ENCODE data around the gene TUBB1. TPM values are rescaled to one million over a fixed set of nuclear protein-coding genes. Genes with fewer than 3 reads are reported as not detected.

The TUBB1 gene
- total RNA-seq (2021), result 0.18 and 0.35 TPM in 2 replicates
- Bru-seq, nascent RNA, result percentile 19 among the genes with signal in this experiment
- BruChase-seq, experiment 1, labeled RNA remaining after a 2-hour chase, result percentile 22 among the genes with signal in this experiment
- percentile 32 among the genes with signal in this experiment for BruChase-seq, experiment 2, labeled RNA remaining after a 6-hour chase
- long read RNA-seq, partial matches to known transcripts, result 0 of 1 reads
- long read RNA-seq, other reads (novel, unspliced or antisense), result 1 of 1 reads

DNA sequence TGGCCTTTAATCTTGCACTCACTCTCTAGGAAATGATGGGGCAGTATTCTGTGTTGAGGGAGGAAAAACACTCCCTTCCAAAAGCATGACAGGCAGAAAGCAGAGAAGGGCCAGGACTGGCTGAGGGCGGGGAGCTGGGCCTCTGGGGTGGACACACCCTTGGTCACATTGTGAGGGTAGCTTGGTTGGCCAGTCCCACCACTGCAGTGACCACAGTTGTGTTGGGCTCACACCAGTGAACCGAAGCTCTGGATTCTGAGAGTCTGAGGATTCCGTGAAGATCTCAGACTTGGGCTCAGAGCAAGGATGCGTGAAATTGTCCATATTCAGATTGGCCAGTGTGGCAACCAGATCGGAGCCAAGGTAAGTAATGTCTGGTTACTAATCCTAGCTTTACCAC lies at the start of gene TUBB1:
TUBB1 (plus strand) TSS at position 213 of the 400 bp plus-strand sequence; CDS start at position 307, 94 bp downstream.
- Histone ChIP-seq H3K36me3 (ENCODE audit: low read depth) (no peaks in the 10 kb centered on the region), H3K9me3 (ENCODE audit: insufficient read depth, low read depth) (no peaks in the 10 kb centered on the region), H3F3A (ENCODE audit: insufficient read depth, low read depth) (peaks cover 29% of the 10 kb centered on the region), H3K4me1 (replicated peaks; ENCODE audit: insufficient read depth) (peaks cover 36% of the 10 kb centered on the region), H4K20me1 (ENCODE audit: insufficient read depth) (no peaks in the 10 kb centered on the region), H3K4me2 (no peak within 1 kb of the TSS), H3K79me2 (ENCODE audit: low read depth) (0 out of 2 replicates have a peak, but pooled peaks cover 2% of the 10 kb centered on the region), H3K4me3 (no peak within 1 kb of the TSS), H3K27ac (no peak within 1 kb of the TSS), H2AFZ (no peak within 1 kb of the TSS), H3K27me3 (ENCODE audit: insufficient read depth, low read depth) (no peaks in the 10 kb centered on the region), H3K9me2 (ENCODE audit: insufficient read depth) (no peaks in the 10 kb centered on the region)
- no peak for DNase-seq
- ChIA-PET CTCF (no interaction called here), POLR2A (ENCODE audit: unreplicated experiment) (interaction anchor here (0.7 kb wide), 1 partner anchor 659 kb away, joined by 4 read pairs; no protein-coding TSS in a partner anchor)
- intact Hi-C loops (cut with micrococcal nuclease; ENCODE audit: unreplicated experiment), result no loop called here
- TF ChIP-seq EZH2 (IDR thresholded peaks at IDR 0.05; ENCODE audit: low read depth), result no peak
- TF ChIP-seq, protein P1, sequence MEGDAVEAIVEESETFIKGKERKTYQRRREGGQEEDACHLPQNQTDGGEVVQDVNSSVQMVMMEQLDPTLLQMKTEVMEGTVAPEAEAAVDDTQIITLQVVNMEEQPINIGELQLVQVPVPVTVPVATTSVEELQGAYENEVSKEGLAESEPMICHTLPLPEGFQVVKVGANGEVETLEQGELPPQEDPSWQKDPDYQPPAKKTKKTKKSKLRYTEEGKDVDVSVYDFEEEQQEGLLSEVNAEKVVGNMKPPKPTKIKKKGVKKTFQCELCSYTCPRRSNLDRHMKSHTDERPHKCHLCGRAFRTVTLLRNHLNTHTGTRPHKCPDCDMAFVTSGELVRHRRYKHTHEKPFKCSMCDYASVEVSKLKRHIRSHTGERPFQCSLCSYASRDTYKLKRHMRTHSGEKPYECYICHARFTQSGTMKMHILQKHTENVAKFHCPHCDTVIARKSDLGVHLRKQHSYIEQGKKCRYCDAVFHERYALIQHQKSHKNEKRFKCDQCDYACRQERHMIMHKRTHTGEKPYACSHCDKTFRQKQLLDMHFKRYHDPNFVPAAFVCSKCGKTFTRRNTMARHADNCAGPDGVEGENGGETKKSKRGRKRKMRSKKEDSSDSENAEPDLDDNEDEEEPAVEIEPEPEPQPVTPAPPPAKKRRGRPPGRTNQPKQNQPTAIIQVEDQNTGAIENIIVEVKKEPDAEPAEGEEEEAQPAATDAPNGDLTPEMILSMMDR (conservative IDR thresholded peaks at IDR 0.05), result no peak
- BruUV-seq (replicated peaks), result no TSS peak

DNA sequence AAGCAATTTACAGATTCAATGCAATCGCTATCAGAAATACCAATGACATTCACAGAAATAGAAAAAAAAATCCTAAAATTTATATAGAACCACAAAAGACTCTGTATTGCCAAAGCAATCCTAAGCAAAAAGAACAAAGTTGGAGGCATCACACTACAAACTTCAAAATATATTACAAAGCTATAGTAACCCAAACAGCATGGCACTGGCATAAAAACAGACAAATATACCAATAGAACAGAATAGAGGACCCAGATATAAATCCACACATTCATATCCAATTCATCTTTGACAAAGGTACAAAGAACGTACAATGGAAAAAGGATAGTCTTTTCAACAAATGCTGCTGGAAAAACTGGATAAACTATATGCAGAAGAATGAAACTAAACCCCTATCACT lies 49.8 kb upstream of the TUBB1 start:
- Histone ChIP-seq H3K27me3 (ENCODE audit: insufficient read depth, low read depth) (no peaks in the 10 kb centered on the region), H3K9me2 (ENCODE audit: insufficient read depth) (no peaks in the 10 kb centered on the region), H4K20me1 (ENCODE audit: insufficient read depth) (no peaks in the 10 kb centered on the region), H3F3A (ENCODE audit: insufficient read depth, low read depth) (no peaks in the 10 kb centered on the region), H3K36me3 (ENCODE audit: low read depth) (no peaks in the 10 kb centered on the region), H3K9me3 (ENCODE audit: insufficient read depth, low read depth) (no peaks in the 10 kb centered on the region), H3K79me2 (ENCODE audit: low read depth) (no peaks in the 10 kb centered on the region), H3K27ac (no peak overlapping the region), H3K4me1 (replicated peaks; ENCODE audit: insufficient read depth) (no peaks in the 10 kb centered on the region), H3K4me2 (no peak overlapping the region), H3K4me3 (no peak overlapping the region), H2AFZ (no peak overlapping the region)
- ChIA-PET CTCF (no interaction called here), POLR2A (ENCODE audit: unreplicated experiment) (no interaction called here)
- no peak for TF ChIP-seq EZH2 (IDR thresholded peaks at IDR 0.05; ENCODE audit: low read depth)
- TF ChIP-seq, protein P1 (conservative IDR thresholded peaks at IDR 0.05), result no peak
- no peak for DNase-seq
- intact Hi-C loops (cut with micrococcal nuclease; ENCODE audit: unreplicated experiment), result no loop called here
- no TSS peak for BruUV-seq (replicated peaks)

DNA sequence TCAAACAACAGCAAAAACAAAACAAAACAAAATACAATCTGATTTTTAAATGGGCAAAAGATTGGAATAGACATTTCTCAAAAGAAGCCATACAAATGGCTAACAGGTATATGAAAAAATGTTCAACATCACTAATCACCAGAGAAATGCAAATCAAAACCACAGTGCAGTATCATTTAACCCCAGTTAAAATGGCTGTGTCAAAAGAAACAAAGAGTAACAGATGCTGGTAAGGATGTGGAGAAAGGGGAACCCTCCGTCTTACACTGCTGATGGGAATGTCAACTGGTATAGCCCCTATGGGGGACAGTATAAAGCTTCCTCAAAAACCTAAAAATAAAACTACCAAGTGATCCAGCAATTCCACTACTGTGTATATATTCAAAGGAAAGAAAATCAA lies 49.1 kb upstream of the TUBB1 start:
- TF ChIP-seq, protein P1 (conservative IDR thresholded peaks at IDR 0.05), result no peak
- no peak for TF ChIP-seq EZH2 (IDR thresholded peaks at IDR 0.05; ENCODE audit: low read depth)
- CTCF ChIA-PET, result no interaction called here
- no peaks in the 10 kb centered on the region for H3F3A ChIP-seq (ENCODE audit: insufficient read depth, low read depth)
- H3K27me3 ChIP-seq (ENCODE audit: insufficient read depth, low read depth), result no peaks in the 10 kb centered on the region
- H3K79me2 ChIP-seq (ENCODE audit: low read depth), result no peaks in the 10 kb centered on the region
- H3K36me3 ChIP-seq (ENCODE audit: low read depth), result no peaks in the 10 kb centered on the region
- H3K9me3 ChIP-seq (ENCODE audit: insufficient read depth, low read depth), result no peaks in the 10 kb centered on the region
- no peak overlapping the region for H3K4me2 ChIP-seq
- H2AFZ ChIP-seq, result no peak overlapping the region
- H3K27ac ChIP-seq, result no peak overlapping the region
- no peaks in the 10 kb centered on the region for H4K20me1 ChIP-seq (ENCODE audit: insufficient read depth)
- H3K4me1 ChIP-seq (replicated peaks; ENCODE audit: insufficient read depth), result no peaks in the 10 kb centered on the region
- no peak overlapping the region for H3K4me3 ChIP-seq
- H3K9me2 ChIP-seq (ENCODE audit: insufficient read depth), result no peaks in the 10 kb centered on the region
- POLR2A ChIA-PET (ENCODE audit: unreplicated experiment), result no interaction called here
- intact Hi-C loops (cut with micrococcal nuclease; ENCODE audit: unreplicated experiment), result no loop called here
- DNase-seq, result no peak
- no TSS peak for BruUV-seq (replicated peaks)
